WERI-Rb-1 (cell line): Measurements from ENCODE around the gene MDM2.
A peak's percentile ranks its signal among the peaks of the same experiment; 100 is the strongest.

ENCODE experiments used
- DNase-seq: peaks from one replicate; pipeline ENCODE4 v3.0.0-alpha.2; 2020
- H3K27ac ChIP-seq: fragments of 250-450 bp; sonication (Bioruptor Pico); 2 replicates; pipeline ENCODE4 v1.5.1; 2020; ENCODE audit warnings: mild to moderate bottlenecking, moderate library complexity
- H3K27me3 ChIP-seq: fragments of 250-450 bp; sonication (Bioruptor Pico); 2 replicates; pipeline ENCODE4 v1.5.1; 2021; ENCODE audit warnings: mild to moderate bottlenecking, low read depth, moderate library complexity; ENCODE audit not compliant: insufficient read depth, severe bottlenecking
- H3K36me3 ChIP-seq: fragments of 250-450 bp; sonication (Bioruptor Pico); 2 replicates; pipeline ENCODE4 v1.5.1; 2020; ENCODE audit warnings: mild to moderate bottlenecking, moderate library complexity
- H3K4me3 ChIP-seq: 2 replicates; pipeline ENCODE4 v1.5.1; 2011; ENCODE audit warnings: low read depth, mild to moderate bottlenecking, control low read depth, low read length
- H3K9me3 ChIP-seq: fragments of 250-450 bp; sonication (Bioruptor Pico); 2 replicates; pipeline ENCODE4 v1.5.1; 2021; ENCODE audit warnings: mild to moderate bottlenecking, moderate library complexity; ENCODE audit not compliant: severe bottlenecking
- TF ChIP-seq, protein P1 (sequence below): IDR thresholded peaks from 2 replicates; pipeline ENCODE4 v1.5.1; 2011; ENCODE audit warnings: low read depth, mild to moderate bottlenecking, control low read depth, inconsistent platforms, low read length

Gene MDM2

DNA sequence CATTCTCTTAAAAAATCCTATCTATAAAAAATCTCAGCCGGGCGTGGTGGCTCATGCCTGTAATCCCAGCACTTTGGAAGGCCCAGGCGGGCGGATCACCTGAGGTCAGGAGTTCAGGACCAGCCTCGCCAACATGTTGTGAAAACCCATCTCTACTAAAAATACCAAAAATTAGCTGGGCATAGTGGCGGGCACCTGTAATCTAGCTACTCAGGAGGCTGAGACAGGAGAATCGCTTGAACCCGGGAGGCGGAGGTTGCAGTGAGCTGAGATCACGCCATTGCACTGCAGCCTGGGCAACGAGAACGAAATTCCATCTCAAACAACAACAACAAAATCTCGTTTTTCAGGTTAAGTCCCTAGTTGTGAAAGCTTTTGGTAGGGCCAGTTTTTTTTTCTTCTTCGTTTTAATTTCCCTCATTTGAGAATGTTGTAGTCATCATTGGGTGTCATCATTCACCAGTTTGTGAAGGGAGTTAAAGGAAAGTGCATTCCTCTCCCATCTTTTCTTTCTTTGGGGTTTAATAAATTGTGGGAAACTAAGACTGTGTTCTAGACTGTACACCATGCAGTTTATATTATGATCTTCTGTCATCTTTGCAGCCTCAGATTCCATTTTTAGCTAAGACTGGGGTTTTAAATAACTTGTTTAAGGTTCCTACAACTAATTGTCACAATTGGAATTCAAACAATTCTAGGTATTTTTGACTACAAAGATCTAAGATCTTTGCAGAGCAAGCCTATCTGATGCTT, 23.9 kb downstream of the MDM2 start:
- Histone ChIP-seq H3K27me3 (no peaks in the 10 kb centered on the region), H3K36me3 (peaks cover 88% of the 10 kb centered on the region), H3K4me3 (no peak overlapping the region), H3K27ac (no peak overlapping the region), H3K9me3 (no peaks in the 10 kb centered on the region)
- TF ChIP-seq, protein P1, sequence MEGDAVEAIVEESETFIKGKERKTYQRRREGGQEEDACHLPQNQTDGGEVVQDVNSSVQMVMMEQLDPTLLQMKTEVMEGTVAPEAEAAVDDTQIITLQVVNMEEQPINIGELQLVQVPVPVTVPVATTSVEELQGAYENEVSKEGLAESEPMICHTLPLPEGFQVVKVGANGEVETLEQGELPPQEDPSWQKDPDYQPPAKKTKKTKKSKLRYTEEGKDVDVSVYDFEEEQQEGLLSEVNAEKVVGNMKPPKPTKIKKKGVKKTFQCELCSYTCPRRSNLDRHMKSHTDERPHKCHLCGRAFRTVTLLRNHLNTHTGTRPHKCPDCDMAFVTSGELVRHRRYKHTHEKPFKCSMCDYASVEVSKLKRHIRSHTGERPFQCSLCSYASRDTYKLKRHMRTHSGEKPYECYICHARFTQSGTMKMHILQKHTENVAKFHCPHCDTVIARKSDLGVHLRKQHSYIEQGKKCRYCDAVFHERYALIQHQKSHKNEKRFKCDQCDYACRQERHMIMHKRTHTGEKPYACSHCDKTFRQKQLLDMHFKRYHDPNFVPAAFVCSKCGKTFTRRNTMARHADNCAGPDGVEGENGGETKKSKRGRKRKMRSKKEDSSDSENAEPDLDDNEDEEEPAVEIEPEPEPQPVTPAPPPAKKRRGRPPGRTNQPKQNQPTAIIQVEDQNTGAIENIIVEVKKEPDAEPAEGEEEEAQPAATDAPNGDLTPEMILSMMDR = no peak
- DNase-seq = no peak

DNA sequence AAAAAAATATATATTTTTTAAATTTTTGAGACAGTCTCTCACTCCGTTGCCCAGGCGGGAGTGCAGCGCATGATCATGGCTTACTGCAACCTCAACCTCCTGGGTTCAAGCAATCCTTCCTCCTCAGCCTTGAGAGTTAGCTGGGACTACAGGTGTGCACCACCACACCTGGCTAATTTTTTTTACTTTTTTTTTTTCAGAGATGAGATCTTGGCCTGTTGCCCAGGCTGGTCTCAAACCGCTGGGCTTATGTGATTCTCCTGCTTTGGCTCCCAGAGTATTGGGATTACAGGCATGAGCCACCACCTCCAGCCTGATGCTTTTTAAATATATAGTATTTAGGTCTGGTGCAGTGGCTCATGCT, 24.5 kb downstream of the MDM2 start:
- TF ChIP-seq, protein P1 = no peak
- no peak for DNase-seq
- no peak overlapping the region for H3K27ac ChIP-seq
- peaks cover 88% of the 10 kb centered on the region for H3K36me3 ChIP-seq
- no peak overlapping the region for H3K4me3 ChIP-seq
- H3K9me3 ChIP-seq = no peaks in the 10 kb centered on the region
- no peaks in the 10 kb centered on the region for H3K27me3 ChIP-seq

DNA sequence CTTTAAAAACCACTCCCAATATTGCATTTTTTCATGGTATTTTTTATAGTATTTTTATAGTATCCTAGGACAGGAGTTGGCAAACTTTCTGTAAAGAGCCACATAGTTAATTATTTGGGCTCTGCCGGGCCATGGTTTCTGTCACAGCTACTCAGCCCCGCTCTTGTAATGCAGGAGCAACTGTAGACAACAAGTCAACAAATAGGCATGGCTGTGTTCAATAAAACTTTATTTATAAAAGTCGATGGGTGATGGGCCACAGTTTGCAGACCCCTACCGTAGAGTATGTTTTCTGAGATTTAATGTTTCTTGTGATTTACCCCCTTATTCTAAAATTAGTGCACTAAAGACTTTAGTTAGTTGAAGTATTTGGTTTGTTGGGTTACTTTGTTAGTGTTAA, 25.5 kb downstream of the MDM2 start:
- TF ChIP-seq, protein P1 = no peak

DNA sequence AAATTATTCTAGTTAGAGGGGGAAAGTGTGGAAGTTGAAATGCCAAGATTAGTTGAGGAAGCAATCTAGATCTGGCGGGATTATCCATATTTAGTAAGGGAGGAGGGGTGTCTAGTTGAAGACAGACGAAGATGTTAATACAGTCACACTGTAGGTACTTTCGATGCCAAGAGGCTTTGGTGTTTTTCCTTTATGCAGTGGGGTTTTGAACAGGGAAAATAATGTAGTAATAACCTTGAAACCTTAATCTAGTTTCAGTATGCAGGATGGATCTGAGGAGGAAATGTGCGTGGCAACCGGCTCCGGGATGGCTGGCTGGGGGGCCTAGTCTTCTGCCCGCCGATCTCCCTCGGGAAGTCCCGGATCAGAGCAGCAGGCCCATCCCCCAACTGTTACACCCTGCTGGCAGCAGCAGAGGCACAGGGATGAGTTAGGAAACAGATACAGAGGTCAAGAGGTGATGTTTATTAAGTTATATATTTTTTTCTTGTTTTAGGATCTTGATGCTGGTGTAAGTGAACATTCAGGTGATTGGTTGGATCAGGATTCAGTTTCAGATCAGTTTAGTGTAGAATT, 27.4 kb downstream of the MDM2 start:
- DNase-seq = peak; percentile 61
- peaks cover 95% of the 10 kb centered on the region for H3K36me3 ChIP-seq
- TF ChIP-seq, protein P1 = no peak
- H3K27me3 ChIP-seq = no peaks in the 10 kb centered on the region
- peak overlapping the region; percentile 10; the same call in 1 of the 2 replicates for H3K27ac ChIP-seq
- H3K9me3 ChIP-seq = no peaks in the 10 kb centered on the region
- H3K4me3 ChIP-seq = no peak overlapping the region; the same call in 1 of the 2 replicates

More for the DNA sequence above, 25.5 kb downstream of the MDM2 start:
- Histone ChIP-seq H3K9me3 (no peaks in the 10 kb centered on the region), H3K27ac (no peak overlapping the region), H3K4me3 (no peak overlapping the region), H3K36me3 (peaks cover 89% of the 10 kb centered on the region), H3K27me3 (no peaks in the 10 kb centered on the region)
- DNase-seq = no peak

DNA sequence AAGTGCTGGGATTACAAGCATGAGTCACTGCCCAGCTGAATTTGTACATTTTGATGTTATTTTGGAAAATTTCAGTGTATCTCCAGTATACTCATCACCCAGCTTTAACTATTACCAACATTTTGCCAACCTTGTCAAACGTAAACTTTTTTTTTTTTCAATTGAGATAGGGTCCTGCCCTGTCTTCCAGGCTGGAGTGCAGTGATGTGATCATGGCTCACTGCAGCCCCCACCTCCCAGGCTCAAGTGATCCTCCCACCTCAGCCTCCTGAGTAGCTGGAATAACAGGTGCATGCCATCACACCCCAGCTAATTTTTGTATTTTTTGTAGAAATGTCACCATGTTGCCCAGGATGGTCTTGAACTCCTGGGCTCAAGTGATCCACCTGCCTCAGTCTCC, 29.2 kb downstream of the MDM2 start:
- H3K4me3 ChIP-seq = no peak overlapping the region
- TF ChIP-seq, protein P1 = no peak
- no peak overlapping the region for H3K27ac ChIP-seq
- H3K36me3 ChIP-seq = peaks cover 95% of the 10 kb centered on the region
- DNase-seq = no peak
- no peaks in the 10 kb centered on the region for H3K27me3 ChIP-seq
- no peaks in the 10 kb centered on the region for H3K9me3 ChIP-seq
